Thymus (tissue), 11 donors: Measurements from ENCODE around the gene MCC. TPM values are rescaled to one million over a fixed set of nuclear protein-coding genes. Genes with fewer than 3 reads are reported as not detected.

Experiments
- DNase-seq, 9 donors: peaks; one replicate each; pipeline ENCODE4 v3.0.0-alpha.2; 2013; ENCODE audit warnings: low spot score in 9 of 9, low read depth in 6 of 9, missing footprints in 1 of 9
- H3K27ac ChIP-seq, 2 donors: one replicate each; pipeline ENCODE4 v1.5.1; 2013; ENCODE audit warnings: control low read depth in 1 of 2, low read depth in 1 of 2, low read length in 1 of 2, mild to moderate bottlenecking in 1 of 2, moderate library complexity in 1 of 2
- H3K27me3 ChIP-seq, 2 donors: one replicate each; pipeline ENCODE4 v1.5.1; 2013; ENCODE audit warnings: low read length in 1 of 2; ENCODE audit not compliant: control insufficient read depth in 2 of 2, insufficient read depth in 1 of 2
- H3K36me3 ChIP-seq, 2 donors: one replicate each; pipeline ENCODE4 v1.5.1; 2013; ENCODE audit warnings: low read length in 1 of 2, mild to moderate bottlenecking in 1 of 2, moderate library complexity in 1 of 2; ENCODE audit not compliant: control insufficient read depth in 2 of 2, insufficient read depth in 2 of 2
- H3K4me1 ChIP-seq, 2 donors: one replicate each; pipeline ENCODE4 v1.5.1; 2013; ENCODE audit warnings: low read length in 2 of 2; ENCODE audit not compliant: control insufficient read depth in 2 of 2, insufficient read depth in 2 of 2
- H3K4me3 ChIP-seq, 2 donors: one replicate each; pipeline ENCODE4 v1.5.1; 2013; ENCODE audit warnings: low read length in 2 of 2, control low read depth in 1 of 2, mild to moderate bottlenecking in 1 of 2
- H3K9me3 ChIP-seq, 2 donors: one replicate each; pipeline ENCODE4 v1.5.1; 2013; ENCODE audit warnings: low read length in 1 of 2, mild to moderate bottlenecking in 1 of 2; ENCODE audit not compliant: control insufficient read depth in 2 of 2, insufficient read depth in 1 of 2
- WGBS: extraction: QIAGEN DNeasy Blood & Tissue Kit; methylation state at CpG from one replicate; pipeline ENCODE4 v1.1.7; 2013; 5-methylcytosine and 5-hydroxymethylcytosine counted together
- polyA plus RNA-seq: library from polyadenylated mRNA; stranded (reverse); fragments of 200-250 nt; gene quantifications from one replicate; pipeline ENCODE4 v1.2.3, GENCODE V29; 2013
- total RNA-seq: library from RNA; stranded (reverse); fragments of 120-200 nt; gene quantifications from one replicate; pipeline ENCODE4 v1.2.4, GENCODE V29; 2013
- donor health status: healthy.

Gene MCC
- total and polyA plus RNA-seq, 2 donors: 5.1 to 7.0 TPM

DNA sequence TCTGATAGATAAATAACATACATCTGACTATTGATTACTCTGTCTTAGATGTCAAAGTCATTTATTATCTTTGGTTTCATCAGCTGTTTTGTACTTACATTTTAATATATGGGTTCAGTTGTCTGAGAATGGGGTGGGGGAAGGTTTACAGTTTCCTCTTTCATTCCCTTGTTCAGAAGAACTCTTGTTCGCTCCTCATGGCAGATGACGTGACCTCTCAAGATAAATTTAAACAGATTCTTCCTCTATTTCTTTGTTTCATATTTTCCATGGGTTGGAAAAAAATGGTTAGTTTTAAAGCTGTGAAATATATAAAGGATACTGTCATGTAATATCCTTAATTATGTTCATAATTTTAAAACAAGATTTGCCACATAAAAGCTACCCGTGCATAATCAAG is 114.8 kb downstream of the MCC start:
- DNase-seq: no peak
- WGBS: 59% methylated on average over 3 of the region's 3 CpGs
- H3K27me3 ChIP-seq: peaks cover 0 to 3% of the 10 kb centered on the region in 2 donors

DNA sequence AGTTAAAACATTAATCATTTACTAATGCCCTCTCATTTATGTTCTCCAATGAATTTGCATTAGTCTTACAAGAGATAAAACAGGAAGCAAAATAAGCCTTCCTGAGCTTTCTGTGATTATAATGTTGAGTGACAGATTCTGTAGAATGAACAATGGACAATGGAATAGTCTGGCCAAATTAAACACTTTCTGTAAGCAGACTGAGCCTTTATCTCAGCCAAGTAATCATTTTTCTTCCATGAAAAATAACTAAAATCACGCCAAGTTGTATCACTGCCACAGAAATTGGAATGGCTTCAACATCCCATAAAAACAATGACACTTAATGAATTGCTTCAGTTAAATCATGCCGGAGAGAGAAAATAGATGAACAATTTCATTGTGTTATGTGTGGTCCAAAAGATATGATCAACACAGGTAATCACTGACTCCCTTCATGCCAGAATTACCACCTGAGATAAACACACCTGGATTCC is 116.5 kb downstream of the MCC start:
- WGBS: 87% methylated on average over 2 of the region's 2 CpGs
- no peak for DNase-seq
- H3K27ac ChIP-seq: no peak overlapping the region
- H3K36me3 ChIP-seq: no peaks in the 10 kb centered on the region
- H3K27me3 ChIP-seq: peaks cover 0 to 3% of the 10 kb centered on the region in 2 donors
- no peaks in the 10 kb centered on the region for H3K4me1 ChIP-seq
- H3K9me3 ChIP-seq: no peaks in the 10 kb centered on the region
- H3K4me3 ChIP-seq: no peak overlapping the region

More for the DNA sequence above, 114.8 kb downstream of the MCC start:
- Histone ChIP-seq H3K4me1 (peaks cover 0 to 4% of the 10 kb centered on the region in 2 donors), H3K9me3 (no peaks in the 10 kb centered on the region), H3K27ac (no peak overlapping the region), H3K4me3 (no peak overlapping the region), H3K36me3 (no peaks in the 10 kb centered on the region)

DNA sequence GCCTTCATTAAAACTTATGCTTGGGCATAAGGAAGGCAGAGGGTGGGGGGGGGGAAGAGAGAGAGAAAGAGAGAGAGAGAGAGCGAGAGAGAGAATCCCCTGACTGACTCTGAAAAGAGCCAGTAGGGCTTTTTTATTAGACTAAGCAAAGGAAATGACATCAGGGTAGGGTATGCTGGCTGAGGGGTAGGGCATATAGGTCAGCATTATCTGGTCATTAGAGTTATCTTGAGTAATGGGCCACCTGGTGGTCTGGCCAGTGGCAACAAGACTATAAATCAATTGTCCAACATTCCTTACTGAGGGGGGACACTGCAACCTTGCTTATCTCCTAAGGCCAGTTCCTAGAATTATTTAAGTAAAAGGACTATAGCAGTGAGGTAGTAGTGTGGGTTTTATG is 120.7 kb downstream of the MCC start:
- no peak overlapping the region for H3K27ac ChIP-seq
- peaks cover 0 to 8% of the 10 kb centered on the region in 2 donors for H3K9me3 ChIP-seq
- no peaks in the 10 kb centered on the region for H3K4me1 ChIP-seq
- no peak for DNase-seq
- H3K27me3 ChIP-seq: peaks cover 0 to 3% of the 10 kb centered on the region in 2 donors
- WGBS: 82% methylated on average over 1 of the region's 1 CpG
- no peaks in the 10 kb centered on the region for H3K36me3 ChIP-seq
- no peak overlapping the region for H3K4me3 ChIP-seq

DNA sequence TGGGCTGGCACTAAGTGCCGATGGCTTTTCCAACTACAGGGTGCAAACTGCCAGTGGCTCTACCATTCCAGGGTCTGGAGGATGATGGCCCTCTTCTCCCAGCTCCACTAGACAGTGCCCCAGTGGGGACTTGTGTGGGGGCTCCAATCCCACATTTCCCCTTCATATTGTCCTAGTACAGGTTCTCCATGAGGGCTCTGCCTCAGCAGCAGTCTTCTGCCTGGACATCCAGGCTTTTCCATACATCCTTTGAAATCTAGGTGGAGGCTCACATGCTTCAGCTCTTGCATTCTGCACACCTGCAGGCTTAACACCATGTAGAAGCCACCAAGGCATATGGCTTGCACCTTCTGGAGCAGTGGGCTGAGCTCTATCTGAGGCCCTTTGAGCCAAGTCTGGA is 123.8 kb downstream of the MCC start:
- Histone ChIP-seq H3K9me3 (peaks cover 0 to 8% of the 10 kb centered on the region in 2 donors), H3K27me3 (peaks cover 0 to 3% of the 10 kb centered on the region in 2 donors), H3K4me3 (no peak overlapping the region), H3K4me1 (no peaks in the 10 kb centered on the region), H3K36me3 (no peaks in the 10 kb centered on the region), H3K27ac (no peak overlapping the region)
- WGBS: 100% methylated on average over 1 of the region's 1 CpG
- DNase-seq: no peak

DNA sequence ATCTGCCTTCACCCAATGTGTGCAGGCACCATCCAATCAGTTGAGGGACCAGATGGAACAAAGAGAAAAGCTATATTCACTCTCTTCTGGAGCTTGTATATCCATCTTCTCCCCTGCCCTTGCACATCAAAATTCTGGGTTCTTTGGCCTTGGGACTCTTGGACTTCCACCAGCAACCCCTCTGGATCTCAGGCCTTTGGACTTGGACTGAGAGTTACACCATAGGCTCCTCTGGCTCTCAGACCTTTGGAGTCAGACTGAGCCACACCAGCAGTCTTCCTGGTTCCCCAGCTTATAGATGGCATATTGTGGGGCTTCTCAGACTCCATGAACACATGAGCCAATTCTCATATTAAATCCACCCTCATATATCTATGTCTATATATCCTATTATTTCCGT is 126.6 kb downstream of the MCC start:
- H3K9me3 ChIP-seq: peaks cover 0 to 8% of the 10 kb centered on the region in 2 donors
- no peaks in the 10 kb centered on the region for H3K36me3 ChIP-seq
- H3K4me1 ChIP-seq: no peaks in the 10 kb centered on the region
- H3K4me3 ChIP-seq: no peak overlapping the region
- no peaks in the 10 kb centered on the region for H3K27me3 ChIP-seq
- 99% methylated on average over 1 of the region's 1 CpG for WGBS
- no peak overlapping the region for H3K27ac ChIP-seq
- no peak for DNase-seq

DNA sequence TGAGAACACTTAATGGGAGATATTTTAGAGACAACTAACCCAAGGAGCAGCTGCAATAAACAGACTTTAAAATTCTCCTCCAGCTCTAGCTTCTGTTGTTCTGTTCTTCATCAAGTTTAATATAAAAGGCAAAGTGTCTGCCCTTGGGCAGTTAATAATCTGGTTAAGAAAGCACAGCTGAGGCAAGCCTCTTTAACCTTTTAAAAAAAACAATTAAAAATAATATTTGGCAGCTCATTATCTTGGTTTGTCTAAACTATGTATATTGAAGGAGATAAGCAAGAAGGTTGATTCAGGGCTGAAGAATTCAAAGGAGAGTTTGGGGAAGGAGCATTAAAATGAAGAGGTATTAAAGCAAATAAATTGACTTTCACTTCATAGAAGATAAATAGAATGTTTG is 128.8 kb downstream of the MCC start:
- no peak overlapping the region for H3K4me3 ChIP-seq
- peaks cover 0 to 3% of the 10 kb centered on the region in 2 donors for H3K9me3 ChIP-seq
- H3K4me1 ChIP-seq: no peaks in the 10 kb centered on the region
- no peaks in the 10 kb centered on the region for H3K27me3 ChIP-seq
- H3K36me3 ChIP-seq: no peaks in the 10 kb centered on the region
- DNase-seq: no peak
- H3K27ac ChIP-seq: no peak overlapping the region

DNA sequence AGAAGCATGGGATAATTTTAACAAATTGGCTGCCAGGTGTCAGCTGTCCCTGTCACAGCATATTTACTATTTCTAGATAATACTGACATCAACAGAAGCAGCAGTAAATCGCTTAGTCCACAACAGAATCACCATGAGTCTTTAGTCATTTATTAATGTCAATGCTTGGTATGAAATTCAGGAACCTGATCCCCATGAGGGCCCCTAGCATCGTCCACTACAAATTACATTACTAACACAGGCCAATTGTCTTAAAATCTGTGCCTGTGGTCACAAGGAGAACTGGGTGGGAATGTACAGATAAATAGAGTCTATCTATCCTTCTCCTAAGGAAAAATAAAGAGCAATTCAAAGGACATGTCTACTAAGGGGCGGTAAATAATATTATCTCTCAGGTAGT is 129.6 kb downstream of the MCC start:
- no peak for DNase-seq
- Histone ChIP-seq H3K27ac (no peak overlapping the region), H3K4me1 (no peaks in the 10 kb centered on the region), H3K27me3 (no peaks in the 10 kb centered on the region), H3K9me3 (no peaks in the 10 kb centered on the region), H3K36me3 (no peaks in the 10 kb centered on the region), H3K4me3 (no peak overlapping the region)
- WGBS: 79% methylated on average over 3 of the region's 3 CpGs

DNA sequence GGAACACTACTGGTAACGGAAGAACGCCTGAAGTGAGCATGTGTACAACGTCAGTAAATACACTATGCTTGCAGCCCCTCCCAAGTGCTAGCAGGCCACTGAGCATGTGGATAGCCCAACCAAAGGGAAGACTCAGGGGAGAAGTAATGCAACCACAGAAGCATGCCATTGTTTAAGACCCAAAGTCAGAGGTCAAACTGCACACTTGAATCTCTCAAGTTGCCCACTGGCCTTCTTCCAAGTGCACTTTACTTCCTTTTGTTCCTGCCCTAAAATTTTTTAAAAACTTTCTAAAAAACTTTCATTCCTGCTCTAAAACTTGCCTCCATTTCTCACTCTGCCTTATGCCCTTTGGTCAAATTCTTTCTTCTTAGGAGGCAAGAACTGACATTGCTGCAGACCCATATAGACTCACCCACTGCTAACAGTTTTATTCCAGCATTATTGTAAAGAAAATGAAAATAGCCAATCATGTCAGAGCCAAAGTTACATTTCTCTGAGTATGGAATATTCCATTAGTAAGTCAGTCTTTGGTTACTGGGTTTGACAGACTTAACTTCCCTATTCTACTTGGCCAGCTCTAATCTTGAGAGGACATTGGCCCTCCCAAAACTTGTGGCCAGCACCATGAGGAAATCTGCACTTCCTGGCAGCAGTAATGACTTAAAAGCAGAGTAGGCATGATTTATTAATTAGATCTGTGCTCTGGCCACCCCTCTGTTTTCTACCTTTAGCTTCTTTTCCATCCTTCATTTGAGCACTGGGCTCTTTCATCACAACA is 130.4 kb downstream of the MCC start:
- H3K36me3 ChIP-seq: no peaks in the 10 kb centered on the region
- no peak for DNase-seq
- H3K27ac ChIP-seq: no peak overlapping the region
- no peaks in the 10 kb centered on the region for H3K27me3 ChIP-seq
- no peak overlapping the region for H3K4me3 ChIP-seq
- 73% methylated on average over 3 of the region's 3 CpGs for WGBS
- no peaks in the 10 kb centered on the region for H3K9me3 ChIP-seq
- no peaks in the 10 kb centered on the region for H3K4me1 ChIP-seq

DNA sequence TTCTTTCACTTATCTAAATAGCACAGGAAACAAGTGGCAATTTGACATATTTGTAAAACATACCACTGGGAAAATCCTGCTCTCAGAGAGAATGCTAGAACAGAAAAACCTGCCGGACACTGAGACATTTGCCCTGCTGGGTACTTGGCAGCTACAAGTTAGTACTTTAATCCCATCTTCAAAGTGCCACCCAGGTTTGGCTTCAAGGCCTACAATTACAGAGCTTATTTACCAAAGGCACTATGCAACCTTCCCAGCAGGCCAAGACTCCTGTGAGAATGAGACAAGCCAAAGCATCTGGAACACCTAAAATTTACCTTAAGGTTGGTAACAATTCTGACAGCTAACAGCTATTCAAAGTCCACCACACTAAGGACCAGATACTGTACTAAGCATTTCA is 131.8 kb downstream of the MCC start:
- 46% methylated on average over 1 of the region's 1 CpG for WGBS
- Histone ChIP-seq H3K4me1 (no peaks in the 10 kb centered on the region), H3K36me3 (no peaks in the 10 kb centered on the region), H3K4me3 (no peak overlapping the region), H3K9me3 (no peaks in the 10 kb centered on the region), H3K27me3 (no peaks in the 10 kb centered on the region), H3K27ac (no peak overlapping the region)
- DNase-seq: no peak
